Activated CD4-positive, CD25-positive, alpha-beta regulatory T cell treated with anti-CD3 and anti-CD28 coated beads, Interleukin-2, amount 50 U/mL, for 72 hours (primary cell): ENCODE measurements around the gene HIGD1C.
"Not testable (repeated sequence)": the region's sequence is repeated elsewhere in the genome, so short reads cannot be mapped to it uniquely, and the experiment has no call there.

ENCODE experiments used
- DNase-seq: peaks from one replicate; pipeline ENCODE4 v3.0.0; 2021

The HIGD1C gene

GRCh38 chr12:50986966-50987737 is 34.8 kb downstream of the HIGD1C start:
- no peak for DNase-seq

GRCh38 chr12:50988051-50988450 is 35.7 kb downstream of the HIGD1C start:
- no peak for DNase-seq

- no peak for DNase-seq
Observed at GRCh38 chr12:50988871-50989270, 36.5 kb downstream of the HIGD1C start.

GRCh38 chr12:50990147-50990727 is 37.9 kb downstream of the HIGD1C start:
- DNase-seq: no peak

- no peak for DNase-seq
Observed at GRCh38 chr12:50990791-50991190, 38.4 kb downstream of the HIGD1C start.

- no peak for DNase-seq
Observed at GRCh38 chr12:50991291-50991690, 38.9 kb downstream of the HIGD1C start.

GRCh38 chr12:50992819-50993218 is 40.5 kb downstream of the HIGD1C start:
- DNase-seq: no peak

- no peak for DNase-seq
Observed at GRCh38 chr12:50999093-50999492, 46.7 kb downstream of the HIGD1C start.

- DNase-seq: no peak
Observed at GRCh38 chr12:51000245-51000644, 47.9 kb downstream of the HIGD1C start.

GRCh38 chr12:51001799-51002198 is 49.5 kb downstream of the HIGD1C start:
- DNase-seq: no peak

- DNase-seq: no peak
Observed at GRCh38 chr12:51004504-51004903, 52.2 kb downstream of the HIGD1C start.

- DNase-seq: no peak
Observed at GRCh38 chr12:51005030-51005429, 52.7 kb downstream of the HIGD1C start.

GRCh38 chr12:51005671-51006070 is 53.3 kb downstream of the HIGD1C start:
- no peak for DNase-seq

GRCh38 chr12:51008329-51009055 is 56.1 kb downstream of the HIGD1C start:
- no peak for DNase-seq

GRCh38 chr12:51009056-51009440 is 56.7 kb downstream of the HIGD1C start:
- no peak for DNase-seq

- no peak for DNase-seq
Observed at GRCh38 chr12:51011955-51012354, 59.6 kb downstream of the HIGD1C start.

- no peak for DNase-seq
Observed at GRCh38 chr12:51012570-51013236, 60.4 kb downstream of the HIGD1C start.

- no peak for DNase-seq
Observed at GRCh38 chr12:51013441-51013840, 61.1 kb downstream of the HIGD1C start.

- not testable (repeated sequence) for DNase-seq
Observed at GRCh38 chr12:51014467-51014866, 62.1 kb downstream of the HIGD1C start.

GRCh38 chr12:51017452-51017851 is 65.1 kb downstream of the HIGD1C start:
- DNase-seq: no peak

GRCh38 chr12:51018956-51019355 is 66.6 kb downstream of the HIGD1C start:
- no peak for DNase-seq

GRCh38 chr12:51019927-51020326 is 67.6 kb downstream of the HIGD1C start:
- DNase-seq: no peak
